B cell (primary cell): Measurements from ENCODE around the gene RAB26. TPM values are rescaled to one million over a fixed set of nuclear protein-coding genes. Genes with fewer than 3 reads are reported as not detected.
A peak's percentile ranks its signal among the peaks of the same experiment; 100 is the strongest.

Experiments
- ATAC-seq: fragments of 200-7000 bp; cut with Tn5 transposase; one replicate; pipeline ENCODE4 v1.10.0; 2021; ENCODE audit warnings: low read depth, mild to moderate bottlenecking, moderate number of reproducible peaks, moderate library complexity
- CTCF ChIA-PET: fragments of 350-600 bp; sonication (Branson Sonifier 250); formaldehyde crosslinking; loops from one replicate; lab custom pipeline; 2021; ENCODE audit warnings: antibody characterized with exemption, inconsistent platforms; lab: Charles Lee
- POLR2A ChIA-PET: fragments of 350-600 bp; sonication (Branson Sonifier 250); formaldehyde crosslinking; loops from one replicate; lab custom pipeline; 2021; ENCODE audit warnings: antibody characterized with exemption; lab: Charles Lee
- DNase-seq: peaks from one replicate; pipeline ENCODE4 v3.0.0; 2013
- H2AFZ ChIP-seq: 2 replicates; pipeline ENCODE4 v1.6.1; 2012; ENCODE audit warnings: mild to moderate bottlenecking, low read depth, low read length; ENCODE audit not compliant: insufficient read depth, poor library complexity, severe bottlenecking
- H3K27ac ChIP-seq, 2 donors: 1 replicate in 1 of 2; 2 replicates in 1 of 2; pipeline ENCODE4 v1.5.1; 2012 to 2013; ENCODE audit warnings: low read length in 2 of 2, mild to moderate bottlenecking in 2 of 2, moderate library complexity in 1 of 2
- H3K27me3 ChIP-seq, 4 experiments: fragments of 200-600 bp in 1 of 4; sonication (generic) in 1 of 4; replicated peaks in 1 of 4; 1 replicate in 2 of 4; 2 replicates in 2 of 4; pipeline versions ENCODE4 v1.6.1 to v1.7.0; 2013 to 2016; ENCODE audit warnings: low read length in 3 of 4, mild to moderate bottlenecking in 2 of 4, mixed read lengths in 1 of 4, moderate library complexity in 1 of 4; ENCODE audit not compliant: insufficient read depth in 4 of 4, control insufficient read depth in 3 of 4; ENCODE audit errors: control extremely low read depth in 1 of 4
- H3K36me3 ChIP-seq, 2 experiments: replicated peaks in 1 of 2; 1 replicate in 1 of 2; 2 replicates in 1 of 2; pipeline versions ENCODE4 v1.6.1 to v1.7.1; 2013; ENCODE audit warnings: low read length in 1 of 2; ENCODE audit not compliant: insufficient read depth in 2 of 2, control insufficient read depth in 1 of 2; ENCODE audit errors: control extremely low read depth in 1 of 2, extremely low read depth in 1 of 2
- H3K4me1 ChIP-seq, 2 donors: fragments of 200-600 bp in 1 of 2; sonication (generic) in 1 of 2; 1 replicate in 1 of 2; 2 replicates in 1 of 2; pipeline versions ENCODE4 v1.5.1 to v1.6.1; 2013 to 2017; ENCODE audit warnings: low read length in 2 of 2; ENCODE audit not compliant: control insufficient read depth in 2 of 2, insufficient read depth in 2 of 2
- H3K4me2 ChIP-seq: replicated peaks from 2 replicates; pipeline ENCODE3; 2012; ENCODE audit warnings: mild to moderate bottlenecking, low read depth, low read length; ENCODE audit not compliant: poor library complexity, severe bottlenecking
- H3K4me3 ChIP-seq, 5 experiments: fragments of 200-600 bp in 1 of 5; sonication (generic) in 1 of 5; 1 replicate in 3 of 5; 2 replicates in 2 of 5; pipeline versions ENCODE4 v1.5.1 to v1.7.0; 2011 to 2016; ENCODE audit warnings: low read length in 4 of 5, mild to moderate bottlenecking in 4 of 5, low read depth in 2 of 5, control low read depth in 1 of 5, moderate library complexity in 1 of 5; ENCODE audit not compliant: insufficient read depth in 1 of 5; ENCODE audit errors: control extremely low read depth in 1 of 5, extremely low read depth in 1 of 5
- H3K79me2 ChIP-seq: fragments of 200-600 bp; sonication (generic); one replicate; pipeline ENCODE4 v1.6.0; 2016; ENCODE audit warnings: low read length; ENCODE audit not compliant: control insufficient read depth, insufficient read depth
- H3K9ac ChIP-seq: fragments of 200-600 bp; sonication (generic); 2 replicates; pipeline ENCODE4 v1.6.1; 2017; ENCODE audit warnings: mild to moderate bottlenecking, low read length, moderate library complexity
- H3K9me3 ChIP-seq, 3 donors: one replicate each; pipeline versions ENCODE4 v1.6.1 to v1.7.1; 2013; ENCODE audit warnings: low read length in 2 of 3; ENCODE audit not compliant: control insufficient read depth in 2 of 3, insufficient read depth in 1 of 3; ENCODE audit errors: control extremely low read depth in 1 of 3
- H4K20me1 ChIP-seq: 2 replicates; pipeline ENCODE4 v1.6.0; 2012; ENCODE audit warnings: mild to moderate bottlenecking, low read length; ENCODE audit not compliant: insufficient read depth, control insufficient read depth, poor library complexity, severe bottlenecking
- H3K27ac Mint-ChIP-seq: one replicate; pipeline ENCODE4 v1.8.0; 2021; ENCODE audit warnings: mixed read lengths
- H3K27me3 Mint-ChIP-seq: one replicate; pipeline ENCODE4 v1.8.0; 2021; ENCODE audit warnings: mixed read lengths
- H3K4me1 Mint-ChIP-seq: one replicate; pipeline ENCODE4 v1.8.0; 2021; ENCODE audit warnings: mixed read lengths
- H3K4me3 Mint-ChIP-seq: one replicate; pipeline ENCODE4 v1.8.0; 2021; ENCODE audit warnings: mixed read lengths
- H3K9me3 Mint-ChIP-seq: one replicate; pipeline ENCODE4 v1.8.0; 2022; ENCODE audit warnings: mixed read lengths; ENCODE audit not compliant: insufficient read depth
- CTCF ChIP-seq: fragments of 200-600 bp; IDR thresholded peaks from one replicate; pipeline ENCODE4 v1.8.0; 2022; ENCODE audit warnings: antibody characterized with exemption, mild to moderate bottlenecking
- EZH2 ChIP-seq: IDR thresholded peaks from 2 replicates; pipeline ENCODE4 v1.6.1; 2012; ENCODE audit warnings: borderline replicate concordance, low read depth, mild to moderate bottlenecking, moderate library complexity, low read length; ENCODE audit not compliant: insufficient read depth, poor library complexity, severe bottlenecking
- WGBS: methylation state at CpG from one replicate; pipeline ENCODE4 v1.1.5; 2013; ENCODE audit warnings: missing lambda C conversion rate; ENCODE audit not compliant: insufficient coverage; 5-methylcytosine and 5-hydroxymethylcytosine counted together
- intact Hi-C: fragments of 100-400 bp; cut with micrococcal nuclease; formaldehyde crosslinking; loops from one replicate; pipeline ENCODE4 v1.10.0; 2022
- polyA plus RNA-seq: library from polyadenylated mRNA; depleted of rRNA; stranded (reverse); fragments of >200 nt; gene quantifications from 2 replicates; pipeline ENCODE4 v1.2.3, GENCODE V29; 2012
- total RNA-seq, 2 donors: library from RNA; stranded (reverse); fragments of 120-200 nt in 1 of 2; gene quantifications; 1 replicate in 1 of 2; 2 replicates in 1 of 2; pipeline versions ENCODE4 v1.2.3 to v1.2.4, GENCODE V29; 2013 to 2022

Gene RAB26
- total and polyA plus RNA-seq, 2 donors (not counting 1 experiment from before 2014, with no cell fraction given): 0.62 to 1.2 TPM

- peaks cover 64% of the 10 kb centered on the region for H4K20me1 ChIP-seq
- intact Hi-C loops: loop anchor here (10.0 kb wide), 1 partner anchor 753 kb away; no protein-coding TSS in a partner anchor
Observed at GRCh38 chr16:2151188-2152091, 3.0 kb downstream of the RAB26 start.

More at GRCh38 chr16:2151188-2152091, 3.0 kb downstream of the RAB26 start:
- peaks cover 0 to 18% of the 10 kb centered on the region in 2 experiments for H3K36me3 ChIP-seq
- 78% methylated on average over 12 of the region's 13 CpGs for WGBS
- no peak overlapping the region for H3K4me3 ChIP-seq
- no peak overlapping the region for H2AFZ ChIP-seq
- Mint-ChIP-seq H3K27ac (no peak overlapping the region), H3K9me3 (no peaks in the 10 kb centered on the region), H3K27me3 (no peaks in the 10 kb centered on the region), H3K4me1 (peaks cover 54% of the 10 kb centered on the region), H3K4me3 (peak overlapping the region; percentile 52)
- peaks cover 55 to 76% of the 10 kb centered on the region in 2 donors for H3K4me1 ChIP-seq
- peaks cover 0 to 4% (median 0%) of the 10 kb centered on the region in 4 experiments for H3K27me3 ChIP-seq
- H3K9me3 ChIP-seq: no peaks in the 10 kb centered on the region
- ChIA-PET CTCF (interaction anchor here (1.3 to 5.9 kb wide), 4 partner anchors 11 to 147 kb away, joined by 4 to 72 read pairs (median 8); no protein-coding TSS in a partner anchor), POLR2A (interaction anchor here (0.6 to 1.2 kb wide), 3 partner anchors 11 to 203 kb away, joined by 3 to 6 read pairs (median 5); no protein-coding TSS in a partner anchor)
- TF ChIP-seq EZH2 (no peak), CTCF (no peak)
- H3K4me2 ChIP-seq: peak overlapping the region; percentile 18
- no peak for ATAC-seq
- no peak overlapping the region for H3K9ac ChIP-seq
- no peak overlapping the region for H3K27ac ChIP-seq
- DNase-seq: no peak
- peaks cover 48% of the 10 kb centered on the region for H3K79me2 ChIP-seq
